Measurements from ENCODE around the gene SFXN5. TPM values are rescaled to one million over a fixed set of nuclear protein-coding genes. Genes with fewer than 3 reads are reported as not detected.

The SFXN5 gene
- total and polyA plus RNA-seq, 2 of the 8 experiments (the other 6 are each of a cell fraction or from before 2014, with no cell fraction given), result 29.3 to 33.1 TPM

DNA sequence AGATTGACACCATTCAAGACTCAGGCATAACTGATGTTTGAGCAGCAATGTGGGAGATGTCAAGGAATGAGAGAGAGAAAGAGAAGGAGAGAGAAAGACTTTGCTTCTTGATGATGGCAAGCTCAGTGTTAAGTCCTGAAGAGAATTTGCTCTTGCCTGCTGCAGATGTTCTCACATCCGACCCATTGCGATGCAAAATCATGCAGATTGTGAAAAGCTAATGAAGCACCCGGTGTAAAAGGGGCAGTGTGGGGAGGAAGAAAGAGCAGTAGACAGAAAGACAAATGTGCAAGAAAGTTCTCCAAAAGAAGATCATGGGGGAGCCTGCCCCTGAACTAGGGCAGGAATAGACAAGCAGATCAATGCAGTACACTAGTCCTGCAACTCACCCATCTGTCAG is 96.5 kb downstream of the SFXN5 start:
- Histone ChIP-seq H3K79me2 (ENCODE audit: control insufficient read depth in 1 of 2, insufficient read depth in 2 of 2, low read length in 2 of 2) (no peaks in the 10 kb centered on the region), H3K79me1 (ENCODE audit: low read depth, low read length) (no peaks in the 10 kb centered on the region), H4K5ac (ENCODE audit: insufficient read length, low read depth, low read length) (no peak overlapping the region), H3K23me2 (ENCODE audit: low read depth, low read length) (no peaks in the 10 kb centered on the region), H3K9me3 (ENCODE audit: insufficient read depth in 2 of 2, low read depth in 1 of 2, low read length in 1 of 2) (no peaks in the 10 kb centered on the region), H3K36me3 (ENCODE audit: control insufficient read depth in 2 of 4, insufficient read depth in 4 of 4, low read length in 3 of 4) (0 out of 8 replicates have a peak, but pooled peaks cover 0 to 2% (median 0%) of the 10 kb centered on the region in 4 experiments), H2BK120ac (replicated peaks; ENCODE audit: low read depth, low read length) (no peak overlapping the region), H3K27ac (ENCODE audit: low read depth, low read length) (no peak overlapping the region), H3K4me2 (ENCODE audit: insufficient read depth in 1 of 2, low read depth in 2 of 2, low read length in 2 of 2) (peak overlapping the region; percentile 31 to 55; a peak in 3 of 4 replicates), H2BK12ac (ENCODE audit: low read depth, low read length) (no peak overlapping the region), H3K4me3 (ENCODE audit: extremely low read depth in 1 of 4, insufficient read depth in 2 of 4, low read depth in 3 of 4, low read length in 4 of 4) (no peak overlapping the region; a peak in 1 of 8 replicates), H3K9ac (replicated peaks in 1 of 4; ENCODE audit: extremely low read depth in 1 of 4, low read depth in 3 of 4, low read length in 3 of 4) (no peak overlapping the region), H3K18ac (ENCODE audit: extremely low read depth, low read length) (no peak overlapping the region), H3K23ac (ENCODE audit: insufficient read length) (no peak overlapping the region), H2BK5ac (ENCODE audit: low read depth, low read length) (peak overlapping the region; percentile 31; the same call in 1 of the 2 replicates), H2BK15ac (ENCODE audit: low read length) (no peak overlapping the region), H3K14ac (ENCODE audit: insufficient read length) (no peak overlapping the region), H4K91ac (replicated peaks; ENCODE audit: insufficient read length, low read length) (no peak overlapping the region), H2BK20ac (ENCODE audit: low read length) (no peak overlapping the region), H3K27me3 (replicated peaks in 1 of 4; ENCODE audit: control insufficient read depth in 3 of 4, extremely low read depth in 1 of 4, insufficient read depth in 3 of 4, low read length in 3 of 4) (peaks cover 0 to 2% (median 0%) of the 10 kb centered on the region in 4 experiments; a peak in 1 of 7 replicates), H4K20me1 (replicated peaks in 1 of 2; ENCODE audit: control insufficient read depth in 1 of 2, insufficient read depth in 2 of 2, low read length in 2 of 2) (no peaks in the 10 kb centered on the region), H3K4me1 (replicated peaks in 1 of 4; ENCODE audit: control insufficient read depth in 3 of 4, insufficient read depth in 4 of 4, low read length in 3 of 4) (peaks cover 5 to 21% (median 17%) of the 10 kb centered on the region in 4 experiments), H3K56ac (replicated peaks; ENCODE audit: insufficient read length, low read depth, low read length) (no peak overlapping the region), H3K4ac (replicated peaks; ENCODE audit: insufficient read length, low read depth, low read length) (no peak overlapping the region), H2AK5ac (ENCODE audit: low read depth, low read length) (no peak overlapping the region), H2AFZ (ENCODE audit: low read length) (no peak overlapping the region), H4K8ac (ENCODE audit: extremely low read depth, insufficient read depth, low read length) (no peak overlapping the region)
- 15% methylated on average over 3 of the region's 3 CpGs; no CpG with 5 or more reads in 1 of the 2 experiments for WGBS, 2 experiments (ENCODE audit: extremely low coverage in 1 of 2, insufficient coverage in 1 of 2, insufficient read length in 1 of 2, insufficient replicate concordance in 2 of 2, low coverage in 1 of 2, low lambda C conversion rate in 2 of 2, missing lambda C conversion rate in 1 of 2)
- ChIA-PET CTCF (ENCODE audit: partially characterized antibody) (interaction anchor here (1.1 to 6.3 kb wide), 22 partner anchors 11 to 262 kb away, joined by 4 to 113 read pairs (median 10); partner anchors contain the start of gene SPR), POLR2A (ENCODE audit: partially characterized antibody) (interaction anchor here (0.7 to 1.5 kb wide), 3 partner anchors 24 to 88 kb away, joined by 3 read pairs; partner anchors contain the start of gene SPR)
- FAIRE-seq (peak; percentile 77), DNase-seq (ENCODE audit: low read depth in 1 of 2, low spot score in 2 of 2) (no peak)
- no peak for TF ChIP-seq EGR1 (IDR thresholded peaks at IDR 0.05; ENCODE audit: borderline replicate concordance, low read depth, low read length)
- TF ChIP-seq, protein P1, sequence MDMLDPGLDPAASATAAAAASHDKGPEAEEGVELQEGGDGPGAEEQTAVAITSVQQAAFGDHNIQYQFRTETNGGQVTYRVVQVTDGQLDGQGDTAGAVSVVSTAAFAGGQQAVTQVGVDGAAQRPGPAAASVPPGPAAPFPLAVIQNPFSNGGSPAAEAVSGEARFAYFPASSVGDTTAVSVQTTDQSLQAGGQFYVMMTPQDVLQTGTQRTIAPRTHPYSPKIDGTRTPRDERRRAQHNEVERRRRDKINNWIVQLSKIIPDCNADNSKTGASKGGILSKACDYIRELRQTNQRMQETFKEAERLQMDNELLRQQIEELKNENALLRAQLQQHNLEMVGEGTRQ (IDR thresholded peaks at IDR 0.05; ENCODE audit: low read length), result no peak
- no peak for TF ChIP-seq YY1 (IDR thresholded peaks at IDR 0.05; ENCODE audit: low read depth, low read length)
- no peak for TF ChIP-seq KDM4A (IDR thresholded peaks at IDR 0.05; ENCODE audit: low read depth, low read length, severe bottlenecking)
- no peak for TF ChIP-seq POLR2AphosphoS5 (IDR thresholded peaks at IDR 0.05; ENCODE audit: low read depth, low read length)
- no peak for TF ChIP-seq CHD2 (IDR thresholded peaks at IDR 0.05; ENCODE audit: low read length)
- no peak for TF ChIP-seq NANOG (IDR thresholded peaks at IDR 0.05; ENCODE audit: insufficient read depth, low read depth, low read length, poor library complexity, severe bottlenecking)
- TF ChIP-seq RAD21 (IDR thresholded peaks at IDR 0.05 in 1 of 2, conservative IDR thresholded peaks at IDR 0.05 in 1 of 2; ENCODE audit: low read depth in 2 of 2, low read length in 2 of 2), result no peak
- TF ChIP-seq, protein P2, sequence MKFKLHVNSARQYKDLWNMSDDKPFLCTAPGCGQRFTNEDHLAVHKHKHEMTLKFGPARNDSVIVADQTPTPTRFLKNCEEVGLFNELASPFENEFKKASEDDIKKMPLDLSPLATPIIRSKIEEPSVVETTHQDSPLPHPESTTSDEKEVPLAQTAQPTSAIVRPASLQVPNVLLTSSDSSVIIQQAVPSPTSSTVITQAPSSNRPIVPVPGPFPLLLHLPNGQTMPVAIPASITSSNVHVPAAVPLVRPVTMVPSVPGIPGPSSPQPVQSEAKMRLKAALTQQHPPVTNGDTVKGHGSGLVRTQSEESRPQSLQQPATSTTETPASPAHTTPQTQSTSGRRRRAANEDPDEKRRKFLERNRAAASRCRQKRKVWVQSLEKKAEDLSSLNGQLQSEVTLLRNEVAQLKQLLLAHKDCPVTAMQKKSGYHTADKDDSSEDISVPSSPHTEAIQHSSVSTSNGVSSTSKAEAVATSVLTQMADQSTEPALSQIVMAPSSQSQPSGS (IDR thresholded peaks at IDR 0.05; ENCODE audit: low read length), result no peak
- TF ChIP-seq RNF2 (IDR thresholded peaks at IDR 0.05; ENCODE audit: borderline replicate concordance, low read depth, low read length, missing control alignments, poor library complexity, severe bottlenecking), result no peak
